Mesothelial cell of epicardium (in vitro differentiated cells): ENCODE data around the gene GPAT3. TPM values are rescaled to one million over a fixed set of nuclear protein-coding genes. Genes with fewer than 3 reads are reported as not detected.

Source experiments
- DNase-seq, 2 experiments: peaks; one replicate each; pipeline ENCODE4 v3.0.0; 2021; ENCODE audit warnings: low spot score in 2 of 2; ENCODE audit not compliant: unreplicated experiment in 2 of 2
- H3K27ac Mint-ChIP-seq: 2 replicates; pipeline ENCODE4 v1.8.0; 2021; ENCODE audit warnings: mixed read lengths
- H3K27me3 Mint-ChIP-seq: 2 replicates; pipeline ENCODE4 v1.8.0; 2021; ENCODE audit warnings: low read depth, mixed read lengths
- H3K36me3 Mint-ChIP-seq: 2 replicates; pipeline ENCODE4 v1.8.0; 2021; ENCODE audit warnings: mixed read lengths
- H3K4me1 Mint-ChIP-seq: 2 replicates; pipeline ENCODE4 v1.8.0; 2021; ENCODE audit warnings: mixed read lengths
- H3K4me3 Mint-ChIP-seq: 2 replicates; pipeline ENCODE4 v1.8.0; 2021; ENCODE audit warnings: mild to moderate bottlenecking, moderate library complexity, mixed read lengths
- H3K9me3 Mint-ChIP-seq: 2 replicates; pipeline ENCODE4 v1.8.0; 2021; ENCODE audit warnings: mixed read lengths
- total RNA-seq: library from RNA; stranded (reverse); gene quantifications from 3 replicates; pipeline ENCODE4 v1.2.1, GENCODE V29; 2021
- TF ChIP-seq, protein P1 (sequence below): fragments of 200-600 bp; sonication (generic); IDR thresholded peaks from one replicate; pipeline ENCODE4 v1.5.0; 2021; ENCODE audit warnings: antibody characterized with exemption; ENCODE audit not compliant: unreplicated experiment

GPAT3 gene
- total RNA-seq, 1 donor from 2014 or later: 0.18 TPM

DNA sequence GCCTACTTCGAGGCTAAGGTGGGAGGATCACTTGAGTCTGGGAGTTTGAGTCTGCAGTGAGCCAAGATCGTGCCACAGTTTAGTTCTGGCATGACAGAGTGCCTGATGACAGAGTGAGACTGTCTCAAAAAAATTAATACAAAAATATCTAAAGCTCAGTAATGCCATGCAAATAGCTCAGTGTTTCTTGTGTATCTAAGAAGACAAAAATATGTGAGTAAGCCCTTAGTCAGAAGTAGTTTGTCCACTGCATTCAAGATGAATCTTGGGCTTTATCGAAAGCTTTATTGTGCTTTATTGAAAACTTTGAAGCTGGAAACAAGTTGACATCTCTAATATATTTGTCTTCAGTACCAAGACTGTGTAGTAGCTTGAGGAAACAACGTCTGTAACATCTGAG is 115.9 kb downstream of the GPAT3 start:
- H3K4me3 Mint-ChIP-seq: no peak overlapping the region
- no peaks in the 10 kb centered on the region for H3K4me1 Mint-ChIP-seq
- no peaks in the 10 kb centered on the region for H3K27me3 Mint-ChIP-seq
- no peak for DNase-seq
- TF ChIP-seq, protein P1, sequence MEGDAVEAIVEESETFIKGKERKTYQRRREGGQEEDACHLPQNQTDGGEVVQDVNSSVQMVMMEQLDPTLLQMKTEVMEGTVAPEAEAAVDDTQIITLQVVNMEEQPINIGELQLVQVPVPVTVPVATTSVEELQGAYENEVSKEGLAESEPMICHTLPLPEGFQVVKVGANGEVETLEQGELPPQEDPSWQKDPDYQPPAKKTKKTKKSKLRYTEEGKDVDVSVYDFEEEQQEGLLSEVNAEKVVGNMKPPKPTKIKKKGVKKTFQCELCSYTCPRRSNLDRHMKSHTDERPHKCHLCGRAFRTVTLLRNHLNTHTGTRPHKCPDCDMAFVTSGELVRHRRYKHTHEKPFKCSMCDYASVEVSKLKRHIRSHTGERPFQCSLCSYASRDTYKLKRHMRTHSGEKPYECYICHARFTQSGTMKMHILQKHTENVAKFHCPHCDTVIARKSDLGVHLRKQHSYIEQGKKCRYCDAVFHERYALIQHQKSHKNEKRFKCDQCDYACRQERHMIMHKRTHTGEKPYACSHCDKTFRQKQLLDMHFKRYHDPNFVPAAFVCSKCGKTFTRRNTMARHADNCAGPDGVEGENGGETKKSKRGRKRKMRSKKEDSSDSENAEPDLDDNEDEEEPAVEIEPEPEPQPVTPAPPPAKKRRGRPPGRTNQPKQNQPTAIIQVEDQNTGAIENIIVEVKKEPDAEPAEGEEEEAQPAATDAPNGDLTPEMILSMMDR: no peak
- H3K36me3 Mint-ChIP-seq: no peaks in the 10 kb centered on the region
- H3K9me3 Mint-ChIP-seq: no peaks in the 10 kb centered on the region
- H3K27ac Mint-ChIP-seq: no peak overlapping the region

Other genes starting within 250 kb of the GPAT3 start
- 0.80 to 1.0 TPM (median 0.97 TPM) in 3 replicates for gene HPSE, start 201.3 kb upstream of the GPAT3 start, total RNA-seq
- 13.7 to 14.8 TPM (median 14.6 TPM) in 3 replicates for gene HELQ, start 80.3 kb upstream of the GPAT3 start, total RNA-seq
- gene MRPS18C, start 80.0 kb upstream of the GPAT3 start, total RNA-seq: 39.2 to 43.8 TPM (median 43.1 TPM) in 3 replicates
- gene ABRAXAS1, start 51.0 kb upstream of the GPAT3 start, total RNA-seq: 21.4 to 23.2 TPM (median 22.7 TPM) in 3 replicates